Endothelial cell of hepatic sinusoid (primary cell): ENCODE data around the gene VTI1A.

Source experiments
- in situ Hi-C: cut with HindIII; loops from 2 replicates; pipeline ENCODE4 v1.10.0; 2017; ENCODE audit warnings: low sequenced_read_pairs

The VTI1A gene

DNA sequence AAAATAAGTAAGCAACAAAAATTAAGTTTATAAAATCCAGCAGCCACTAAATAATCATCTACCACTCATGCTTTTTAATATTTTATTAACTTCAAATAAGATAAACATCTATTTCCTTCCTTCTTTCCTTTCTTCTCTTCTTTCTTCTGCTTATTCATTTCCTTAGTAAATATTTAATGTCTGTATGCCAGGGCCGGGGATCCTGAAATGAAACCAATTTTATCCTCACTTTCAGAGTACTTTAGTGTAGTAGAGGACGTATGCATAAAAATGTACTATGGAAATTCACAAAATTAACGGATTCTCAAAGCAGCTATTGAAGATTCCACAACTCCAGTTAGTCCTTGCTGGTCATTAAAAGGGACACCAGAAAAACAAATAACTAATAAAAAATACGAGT, 224.7 kb downstream of the VTI1A start:
- in situ Hi-C loops, result no loop called here

DNA sequence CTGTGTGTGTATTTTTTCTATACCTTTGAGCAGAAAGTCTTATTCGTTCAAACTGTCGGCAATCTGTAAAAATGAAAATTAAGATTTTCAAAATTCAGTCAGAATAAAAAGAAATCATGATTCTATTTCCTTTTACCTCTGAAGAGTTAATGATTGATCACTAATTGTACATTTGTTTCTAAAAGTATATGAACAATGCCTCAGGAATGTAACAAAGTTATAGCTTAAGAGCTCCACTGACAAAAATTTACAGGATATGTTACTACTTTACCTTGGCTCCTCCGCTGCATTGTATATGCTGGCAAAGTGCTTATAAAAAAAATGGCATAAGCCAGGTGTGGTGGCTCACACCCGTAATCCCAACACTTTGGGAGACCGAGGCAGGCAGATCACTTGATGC, 225.7 kb downstream of the VTI1A start:
- in situ Hi-C loops, result no loop called here

GRCh38 chr10:112675560-112676083, 228.6 kb downstream of the VTI1A start:
- in situ Hi-C loops, result no loop called here

DNA sequence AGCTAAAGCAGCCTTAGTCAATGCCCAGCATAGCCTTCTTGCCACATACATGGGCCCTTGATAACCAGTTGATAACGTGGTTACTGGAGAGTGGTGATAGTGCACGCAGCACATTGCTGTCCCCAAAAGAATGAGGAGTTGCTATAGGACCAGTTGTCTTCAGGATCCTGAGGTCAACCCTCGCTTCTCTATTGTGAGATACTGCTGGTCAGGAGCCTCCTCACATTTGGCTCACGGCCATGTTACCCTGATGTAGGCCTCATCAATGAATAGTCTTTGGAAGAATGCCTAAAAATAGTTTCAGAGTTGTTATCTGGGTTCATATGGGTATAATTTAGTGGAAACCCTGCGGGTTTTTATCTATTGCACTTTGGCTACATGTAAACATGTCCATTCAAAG, 230.7 kb downstream of the VTI1A start:
- in situ Hi-C loops, result no loop called here

DNA sequence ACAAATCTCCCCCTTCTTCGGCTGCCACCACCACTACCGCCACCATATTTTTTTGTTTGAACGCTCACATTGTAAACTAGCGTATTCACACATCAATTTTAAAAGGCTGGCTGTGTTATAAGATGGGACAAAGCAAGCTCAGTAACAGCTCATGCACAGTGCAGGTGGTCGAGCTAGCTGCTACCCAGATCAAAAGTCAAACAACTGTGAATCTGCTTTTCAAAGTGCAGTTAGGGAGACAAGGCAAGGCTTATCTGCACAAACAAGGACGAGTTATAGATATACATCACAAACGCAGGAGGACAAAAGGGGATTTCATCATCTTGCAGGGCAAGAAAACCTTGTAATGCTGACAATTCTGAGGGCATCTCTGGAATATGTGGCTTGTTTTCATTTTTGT, 231.6 kb downstream of the VTI1A start:
- in situ Hi-C loops, result no loop called here

DNA sequence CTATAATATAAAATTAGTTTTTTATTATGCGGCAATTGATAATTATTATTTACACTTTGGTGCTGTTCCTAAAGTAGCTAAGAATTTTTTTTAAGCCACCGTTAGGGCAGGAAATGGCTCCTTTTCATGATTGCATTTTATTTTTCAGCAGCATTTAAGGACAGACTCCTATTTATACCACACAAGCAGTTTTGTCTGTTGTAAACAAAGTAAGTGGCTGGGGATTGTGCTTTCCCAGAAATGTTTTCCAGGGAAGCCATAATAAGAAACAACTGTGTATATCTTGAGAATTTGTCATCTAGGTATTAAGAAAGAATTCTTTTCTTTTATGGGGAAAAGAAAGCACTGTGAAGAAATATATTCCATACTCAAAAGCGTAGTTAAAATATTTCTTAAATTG, 232.0 kb downstream of the VTI1A start:
- in situ Hi-C loops, result no loop called here

DNA sequence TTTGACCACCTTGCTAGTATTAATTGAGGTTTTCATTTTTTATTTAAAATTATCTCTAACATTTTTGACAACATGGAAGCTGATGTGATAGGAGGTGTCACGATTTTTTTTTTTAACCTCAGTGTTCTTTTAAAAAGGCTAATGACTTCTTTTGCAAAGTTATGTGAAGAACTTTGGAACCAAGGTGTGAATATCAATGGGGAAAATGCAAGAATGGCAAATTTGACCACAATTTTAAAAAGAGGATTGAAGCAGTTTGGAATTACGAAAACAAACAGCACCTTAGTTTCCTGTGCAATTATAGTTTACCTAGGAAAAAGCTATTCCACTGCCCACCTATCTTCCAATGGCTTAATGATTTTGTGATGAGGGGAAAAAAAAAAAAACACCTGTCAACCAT, 232.4 kb downstream of the VTI1A start:
- in situ Hi-C loops, result no loop called here

DNA sequence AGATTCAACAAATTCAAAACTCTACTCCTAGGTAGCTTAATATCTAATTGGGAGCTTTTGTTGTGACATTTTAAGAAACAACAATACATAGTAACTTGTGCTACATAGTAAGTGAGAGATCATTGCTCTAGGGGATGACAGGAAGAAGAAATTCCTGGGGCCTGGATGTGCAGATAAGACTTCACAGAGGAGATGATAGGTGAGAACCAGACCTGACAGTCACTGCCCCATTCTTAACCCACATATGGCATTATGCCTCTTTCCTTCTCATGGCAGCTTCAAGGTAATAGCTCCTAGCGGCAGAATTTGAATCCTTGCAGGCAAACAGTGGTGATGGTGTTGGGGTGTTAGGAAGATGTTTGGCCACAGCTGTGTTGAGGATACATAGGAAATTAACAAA, 233.6 kb downstream of the VTI1A start:
- in situ Hi-C loops, result no loop called here

DNA sequence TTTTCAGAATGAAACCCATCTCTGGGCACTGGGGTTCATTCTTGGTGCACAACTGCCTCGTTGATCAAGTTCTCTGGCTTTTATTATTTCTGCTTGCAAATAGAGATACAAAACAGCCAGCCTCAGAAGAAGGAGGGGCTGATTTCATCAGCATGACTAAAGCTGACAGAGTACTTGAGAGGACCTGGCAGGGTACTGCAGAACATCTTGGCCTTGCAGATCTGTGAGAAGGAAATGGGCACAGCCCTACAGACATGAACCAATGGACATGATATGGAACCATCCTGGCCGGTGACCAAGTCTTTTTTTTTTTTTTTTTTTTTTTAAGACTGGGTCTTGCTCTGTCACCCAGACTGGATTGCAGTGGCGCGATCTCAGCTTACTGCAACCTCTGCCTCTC, 240.6 kb downstream of the VTI1A start:
- in situ Hi-C loops, result no loop called here

- in situ Hi-C loops, result no loop called here
These were observed 242.5 kb downstream of the VTI1A start for GRCh38 chr10:112689327-112690072.

- in situ Hi-C loops, result no loop called here
These were observed 248.5 kb downstream of the VTI1A start for GRCh38 chr10:112695539-112695938.

DNA sequence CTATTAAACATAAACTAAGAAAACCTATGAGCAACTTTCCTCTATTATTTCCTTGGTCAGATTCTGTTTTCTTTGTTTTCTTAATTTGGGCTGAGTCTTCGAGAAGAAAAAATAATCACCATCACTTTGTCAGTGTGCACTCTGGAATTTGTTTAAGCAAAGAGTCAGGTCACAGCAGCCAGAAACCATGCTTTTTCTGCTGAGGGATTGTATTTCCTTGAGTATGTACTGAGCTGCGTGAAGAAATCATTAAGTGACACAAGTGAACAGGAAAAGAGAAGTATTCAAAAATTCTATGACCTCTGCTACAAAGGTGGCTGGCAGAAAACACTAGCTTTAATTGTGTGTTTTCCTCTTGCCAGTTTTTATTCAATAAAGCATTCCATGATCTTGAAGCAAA, 249.6 kb downstream of the VTI1A start:
- in situ Hi-C loops, result no loop called here

GRCh38 chr10:112698133-112698817, 251.3 kb downstream of the VTI1A start:
- in situ Hi-C loops, result no loop called here

- in situ Hi-C loops, result no loop called here
These were observed 251.8 kb downstream of the VTI1A start for GRCh38 chr10:112698818-112699164.

- in situ Hi-C loops, result no loop called here
These were observed 253.2 kb downstream of the VTI1A start for GRCh38 chr10:112700215-112700671.

DNA sequence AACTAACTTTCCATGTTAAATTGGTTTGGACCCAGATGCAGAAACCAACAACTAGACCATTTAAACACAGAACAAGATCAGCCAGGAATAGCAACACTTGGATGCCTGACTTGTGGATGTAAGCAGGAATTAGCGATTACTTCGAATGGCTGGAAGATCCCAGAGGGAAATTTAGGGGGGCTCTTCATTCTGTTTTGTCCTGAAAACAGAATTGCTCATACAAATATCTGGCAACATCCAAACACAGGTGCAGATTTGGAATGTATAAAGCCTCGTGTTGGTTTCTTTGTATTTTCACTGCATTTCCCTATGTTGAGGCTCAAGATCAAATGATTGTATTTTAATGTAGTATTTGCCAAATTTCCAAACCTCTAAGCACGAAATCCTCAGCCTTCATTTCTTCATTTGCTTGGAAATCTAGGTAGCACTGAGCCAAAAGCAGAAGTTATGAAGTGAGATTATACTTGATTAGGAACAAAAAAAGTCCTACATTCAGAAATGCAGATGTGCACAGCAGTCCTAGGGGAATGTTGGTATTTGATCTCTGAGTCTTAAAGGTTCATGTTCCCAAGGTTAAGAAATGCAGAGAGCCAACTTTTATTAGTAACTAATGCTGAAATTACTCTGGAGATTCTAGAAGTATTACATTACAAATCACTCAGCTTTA, 254.3 kb downstream of the VTI1A start:
- in situ Hi-C loops, result no loop called here

DNA sequence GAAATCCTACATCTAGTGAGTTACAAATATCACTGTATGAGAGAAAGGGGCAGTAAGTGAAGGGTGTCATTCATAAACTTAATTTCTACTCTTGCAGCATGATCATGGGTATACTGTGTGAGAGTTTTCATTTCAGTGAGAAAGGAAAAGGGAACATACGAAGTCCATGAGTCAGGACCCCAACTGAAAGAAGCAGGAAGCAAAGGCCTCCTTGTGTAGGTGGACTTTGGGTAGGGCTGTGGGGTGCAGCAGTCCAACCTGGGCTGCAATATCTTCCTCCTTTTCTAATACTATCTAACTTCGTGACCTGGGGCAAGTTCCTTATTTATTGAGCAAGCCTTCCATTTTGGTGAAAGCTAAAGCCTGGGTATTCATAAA, 254.9 kb downstream of the VTI1A start:
- in situ Hi-C loops, result no loop called here

DNA sequence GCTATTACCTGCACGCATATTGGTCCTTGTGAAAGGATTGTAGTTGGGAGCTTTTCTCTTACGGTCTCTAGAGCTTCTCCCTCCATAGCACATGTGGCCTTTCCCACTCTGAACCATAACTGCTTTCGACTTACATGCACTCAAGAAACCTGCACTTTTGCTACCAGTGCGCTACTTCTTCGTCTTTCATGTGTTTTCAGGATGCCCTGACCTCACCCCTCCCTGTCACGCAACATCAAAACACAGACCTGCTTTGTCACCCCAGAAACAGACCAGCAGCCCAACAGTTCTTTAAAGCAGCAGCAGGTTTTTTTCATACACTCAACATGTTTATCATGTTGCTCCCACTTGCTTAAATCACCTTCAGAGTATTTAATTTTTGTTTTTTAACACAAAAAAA, 259.6 kb downstream of the VTI1A start:
- in situ Hi-C loops, result no loop called here

DNA sequence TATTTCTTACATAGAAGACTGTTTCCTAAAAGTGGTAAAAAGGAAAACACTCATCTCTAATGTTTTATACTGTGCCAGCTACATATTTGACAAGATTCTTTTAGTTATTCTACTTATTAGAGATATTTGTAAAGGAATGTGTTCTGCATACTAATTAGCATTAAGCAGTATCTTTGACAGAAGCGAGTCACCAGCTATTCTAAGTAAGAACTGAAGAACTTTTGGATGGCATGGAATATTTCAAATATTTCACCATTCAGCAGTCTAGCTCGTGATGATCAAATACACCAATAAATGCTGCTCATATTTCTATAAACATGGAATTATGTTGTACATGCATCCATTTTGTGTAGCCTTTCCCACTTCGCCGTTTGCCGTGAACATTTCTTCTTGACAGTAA, 261.4 kb downstream of the VTI1A start:
- in situ Hi-C loops, result no loop called here

DNA sequence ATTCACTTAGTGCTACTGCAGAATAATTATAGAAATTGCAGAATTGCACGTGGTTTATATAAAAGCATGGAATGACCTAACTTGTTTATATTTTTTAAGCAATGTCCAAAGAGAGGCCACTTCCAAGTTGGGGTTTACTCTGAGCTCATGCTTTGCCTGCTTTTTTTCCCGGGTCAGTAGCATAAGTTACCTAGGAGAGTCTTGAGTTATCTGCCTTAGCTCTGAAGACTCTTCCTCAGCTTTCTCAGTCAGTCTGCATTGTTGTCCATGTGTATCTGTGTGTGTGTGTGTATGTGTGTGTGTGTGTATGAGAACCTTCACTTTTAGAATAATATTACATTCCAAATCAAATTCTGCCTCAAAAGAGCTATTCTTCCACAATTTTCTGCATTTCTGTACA, 263.5 kb downstream of the VTI1A start:
- in situ Hi-C loops, result no loop called here

DNA sequence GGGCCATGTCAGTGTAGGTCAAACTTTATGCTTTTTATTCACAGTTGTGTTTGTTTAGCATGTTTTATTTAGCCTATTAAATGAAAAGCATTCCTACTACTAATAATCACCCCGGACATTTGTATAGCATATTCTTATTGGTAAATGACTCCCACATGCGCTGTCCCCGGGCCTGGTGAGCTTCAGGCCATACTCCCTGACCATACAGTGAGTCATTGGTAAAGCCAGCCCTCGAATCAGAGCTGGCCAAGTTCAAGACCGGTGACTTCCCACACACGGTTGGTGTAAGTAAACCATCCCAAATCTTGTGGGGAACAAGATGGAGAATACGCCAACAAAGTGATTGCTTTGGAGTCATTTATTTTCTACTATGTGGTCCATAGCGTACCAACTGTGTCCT, 264.4 kb downstream of the VTI1A start:
- in situ Hi-C loops, result no loop called here

- in situ Hi-C loops, result no loop called here
These were observed 265.5 kb downstream of the VTI1A start for GRCh38 chr10:112712536-112712935.
